KMS-11 (cell line): ENCODE data around the gene BANF1.

Experiments
- H2AFZ ChIP-seq: fragments of 200-600 bp; sonication (generic); 2 replicates; pipeline ENCODE4 v1.6.1; 2016; ENCODE audit warnings: antibody characterized with exemption, mixed run types, low read depth
- H3K27ac ChIP-seq: fragments of 200-600 bp; sonication (generic); 2 replicates; pipeline ENCODE4 v1.6.1; 2016; ENCODE audit warnings: mild to moderate bottlenecking, mixed run types
- H3K27me3 ChIP-seq: fragments of 200-600 bp; sonication (generic); 2 replicates; pipeline ENCODE4 v1.6.1; 2017; ENCODE audit warnings: mild to moderate bottlenecking, low read depth, mixed run types, moderate library complexity; ENCODE audit not compliant: insufficient read depth
- H3K36me3 ChIP-seq: fragments of 200-600 bp; sonication (generic); 2 replicates; pipeline ENCODE4 v1.6.1; 2017; ENCODE audit warnings: mild to moderate bottlenecking, mixed run types; ENCODE audit not compliant: insufficient read depth
- H3K4me1 ChIP-seq: fragments of 200-600 bp; sonication (generic); 2 replicates; pipeline ENCODE4 v1.6.1; 2016; ENCODE audit warnings: mild to moderate bottlenecking, low read depth, mixed run types; ENCODE audit not compliant: poor library complexity, severe bottlenecking
- H3K4me2 ChIP-seq: fragments of 200-600 bp; sonication (generic); 2 replicates; pipeline ENCODE4 v1.7.0; 2016; ENCODE audit warnings: mild to moderate bottlenecking, mixed run types
- H3K4me3 ChIP-seq: fragments of 200-600 bp; sonication (generic); IDR thresholded peaks from 2 replicates; pipeline ENCODE4 v1.6.1; 2017; ENCODE audit warnings: low read depth, low read length, mixed read lengths; ENCODE audit not compliant: insufficient read depth
- H3K79me2 ChIP-seq: fragments of 200-600 bp; sonication (generic); 2 replicates; pipeline ENCODE4 v1.6.1; 2016; ENCODE audit warnings: low read depth, mixed run types; ENCODE audit not compliant: insufficient read depth
- H3K9ac ChIP-seq: fragments of 200-600 bp; sonication (generic); 2 replicates; pipeline ENCODE4 v1.6.1; 2016; ENCODE audit warnings: mild to moderate bottlenecking, mixed run types
- H4K20me1 ChIP-seq: fragments of 200-600 bp; sonication (generic); 2 replicates; pipeline ENCODE4 v1.6.1; 2016; ENCODE audit warnings: mild to moderate bottlenecking, mixed run types; ENCODE audit not compliant: insufficient read depth
- CTCF ChIP-seq: fragments of 200-600 bp; sonication (generic); conservative IDR thresholded peaks from 2 replicates; pipeline ENCODE4 v1.6.1; 2017; ENCODE audit warnings: low read depth, mild to moderate bottlenecking, antibody characterized with exemption, low read length, moderate library complexity, mixed read lengths

The BANF1 gene

GRCh38 chr11:65958774-65959420 lies 43.4 kb upstream of the BANF1 start:
- no peak overlapping the region for H3K4me3 ChIP-seq
- no peaks in the 10 kb centered on the region for H3K27me3 ChIP-seq
- H3K4me1 ChIP-seq: peaks cover 35% of the 10 kb centered on the region
- no peak for TF ChIP-seq CTCF
- H3K79me2 ChIP-seq: peaks cover 21% of the 10 kb centered on the region
- H2AFZ ChIP-seq: no peak overlapping the region
- H3K36me3 ChIP-seq: no peaks in the 10 kb centered on the region
- H3K4me2 ChIP-seq: no peak overlapping the region
- H4K20me1 ChIP-seq: 0 out of 2 replicates have a peak, but pooled peaks cover 3% of the 10 kb centered on the region
- no peak overlapping the region for H3K27ac ChIP-seq
- H3K9ac ChIP-seq: no peak overlapping the region

GRCh38 chr11:65960824-65961266 lies 41.5 kb upstream of the BANF1 start:
- peaks cover 27% of the 10 kb centered on the region for H3K79me2 ChIP-seq
- H2AFZ ChIP-seq: peak overlapping the region; percentile 73
- no peak overlapping the region for H3K4me3 ChIP-seq
- peak overlapping the region; percentile 72 for H3K27ac ChIP-seq
- 0 out of 2 replicates have a peak, but pooled peaks cover 3% of the 10 kb centered on the region for H4K20me1 ChIP-seq
- no peak for TF ChIP-seq CTCF
- peaks cover 36% of the 10 kb centered on the region for H3K4me1 ChIP-seq
- no peaks in the 10 kb centered on the region for H3K27me3 ChIP-seq
- peak overlapping the region; percentile 85 for H3K4me2 ChIP-seq
- H3K36me3 ChIP-seq: no peaks in the 10 kb centered on the region
- peak overlapping the region; percentile 83; the same call in 1 of the 2 replicates for H3K9ac ChIP-seq

DNA sequence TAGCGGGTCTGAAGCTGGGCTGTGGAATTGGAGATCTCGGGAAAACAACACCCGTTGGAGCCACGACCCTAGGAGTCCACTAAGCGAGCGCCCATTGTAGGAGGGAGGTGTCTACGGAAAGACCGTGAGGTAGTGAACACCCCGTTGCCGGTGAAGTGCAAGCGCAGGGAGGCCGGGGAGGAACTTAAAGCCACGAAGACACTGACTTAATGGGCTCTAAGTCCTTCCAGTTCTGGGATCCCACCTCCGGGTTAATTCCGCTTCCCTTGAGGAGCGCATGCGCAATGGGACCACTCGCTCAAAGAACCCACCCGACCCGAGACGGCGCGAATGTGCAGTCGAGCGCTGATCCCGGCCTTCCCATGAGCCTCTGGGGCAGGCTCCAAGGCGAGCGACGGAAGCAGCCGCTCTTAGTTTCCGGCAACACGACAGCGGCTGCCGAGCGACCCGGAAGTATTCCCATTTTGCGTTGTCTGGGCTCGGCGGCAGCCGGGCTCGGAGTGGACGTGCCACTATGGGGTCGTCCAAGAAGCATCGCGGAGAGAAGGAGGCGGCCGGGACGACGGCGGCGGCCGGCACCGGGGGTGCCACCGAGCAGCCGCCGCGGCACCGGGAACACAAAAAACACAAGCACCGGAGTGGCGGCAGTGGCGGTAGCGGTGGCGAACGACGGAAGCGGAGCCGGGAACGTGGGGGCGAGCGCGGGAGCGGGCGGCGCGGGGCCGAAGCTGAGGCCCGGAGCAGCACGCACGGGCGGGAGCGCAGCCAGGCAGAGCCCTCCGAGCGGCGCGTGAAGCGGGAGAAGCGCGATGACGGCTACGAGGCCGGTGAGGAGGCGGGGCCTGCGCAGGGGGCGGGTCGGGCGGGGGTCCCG lies 40.8 kb upstream of the BANF1 start, which contains the start of gene SART1:
TSS of gene SART1 (plus strand) at position 468 of the 874 bp plus-strand sequence. CDS start at position 515, 47 bp downstream.
- Histone ChIP-seq H3K36me3 (no peaks in the 10 kb centered on the region), H3K79me2 (peaks cover 27% of the 10 kb centered on the region), H3K4me2 (peak within 1 kb of the TSS; percentile 85), H3K27me3 (no peaks in the 10 kb centered on the region), H3K27ac (peak within 1 kb of the TSS; percentile 72), H2AFZ (peak within 1 kb of the TSS; percentile 73), H4K20me1 (0 out of 2 replicates have a peak, but pooled peaks cover 3% of the 10 kb centered on the region), H3K4me3 (no peak within 1 kb of the TSS), H3K4me1 (peaks cover 33% of the 10 kb centered on the region), H3K9ac (peak within 1 kb of the TSS; percentile 83)
- no peak for TF ChIP-seq CTCF

- H3K9ac ChIP-seq: peak overlapping the region; percentile 83; the same call in 1 of the 2 replicates
- no peak for TF ChIP-seq CTCF
These were observed 40.1 kb upstream of the BANF1 start for GRCh38 chr11:65962141-65962564.

More at GRCh38 chr11:65962141-65962564, 40.1 kb upstream of the BANF1 start:
- H3K27ac ChIP-seq: peak overlapping the region; percentile 17; the same call in 1 of the 2 replicates
- H2AFZ ChIP-seq: no peak overlapping the region
- no peaks in the 10 kb centered on the region for H3K27me3 ChIP-seq
- peaks cover 27% of the 10 kb centered on the region for H3K79me2 ChIP-seq
- peak overlapping the region; percentile 73 for H3K4me2 ChIP-seq
- H4K20me1 ChIP-seq: 0 out of 2 replicates have a peak, but pooled peaks cover 3% of the 10 kb centered on the region
- no peaks in the 10 kb centered on the region for H3K36me3 ChIP-seq
- H3K4me3 ChIP-seq: no peak overlapping the region
- peaks cover 26% of the 10 kb centered on the region for H3K4me1 ChIP-seq
